Measurements from ENCODE around the gene RETN.

Gene RETN

GRCh38 chr19:7709932-7710460 lies 41.1 kb downstream of the RETN start:
- DNase-seq, result no peak

- no peak for DNase-seq
Measured at GRCh38 chr19:7710616-7711015, 41.8 kb downstream of the RETN start.

- DNase-seq, result no peak
Measured at GRCh38 chr19:7715671-7716070, 46.8 kb downstream of the RETN start.

- DNase-seq, result no peak
Measured at GRCh38 chr19:7716762-7717161, 47.9 kb downstream of the RETN start.

GRCh38 chr19:7718668-7719067 lies 49.8 kb downstream of the RETN start:
- no peak for DNase-seq
